SK-MEL-5 (cell line): ENCODE results near the gene RFX3. TPM values are rescaled to one million over a fixed set of nuclear protein-coding genes. Genes with fewer than 3 reads are reported as not detected.
A peak's percentile ranks its signal among the peaks of the same experiment; 100 is the strongest.

ENCODE experiments used
- DNase-seq: peaks from one replicate; pipeline ENCODE4 v3.0.0-alpha.2; 2016; ENCODE audit warnings: low read depth, low spot score
- in situ Hi-C: cut with HindIII; loops from 2 replicates; pipeline ENCODE4 v1.10.0; 2016; ENCODE audit warnings: low sequenced_read_pairs, high pct_unique_total_duplicates, low pct_unique_long_range_greater_than_20kb
- polyA plus RNA-seq, 2 experiments: library from polyadenylated mRNA; depleted of rRNA; stranded (reverse); fragments of >200 nt; gene quantifications; 2 replicates each; pipeline ENCODE4 v1.2.3, GENCODE V29; 2015
- total RNA-seq: library from RNA; depleted of rRNA; stranded (reverse); fragments of >200 nt; shearing (Covaris generic); gene quantifications from 2 replicates; pipeline ENCODE4 v1.2.3, GENCODE V29; 2014; rRNA removed

RFX3 gene
- 4.6 and 4.8 TPM in 2 replicates for total RNA-seq
- 1.9 and 2.9 TPM in 2 replicates for polyA plus RNA-seq (2015; cell fraction: cytosol; rRNA removed)
- 7.1 and 9.1 TPM in 2 replicates for polyA plus RNA-seq (2015; cell fraction: nucleus; rRNA removed)

- DNase-seq = peak; percentile 90
- in situ Hi-C loops = no loop called here
Observed at GRCh38 chr9:3525836-3526164, at the start of gene RFX3. Gene RFX3 (minus strand): TSS chr9:3526001. CDS start chr9:3395588, 130,413 bp downstream.

GRCh38 chr9:3571500-3571899, 45.7 kb upstream of the RFX3 start:
- no peak for DNase-seq
- in situ Hi-C loops = no loop called here

DNA sequence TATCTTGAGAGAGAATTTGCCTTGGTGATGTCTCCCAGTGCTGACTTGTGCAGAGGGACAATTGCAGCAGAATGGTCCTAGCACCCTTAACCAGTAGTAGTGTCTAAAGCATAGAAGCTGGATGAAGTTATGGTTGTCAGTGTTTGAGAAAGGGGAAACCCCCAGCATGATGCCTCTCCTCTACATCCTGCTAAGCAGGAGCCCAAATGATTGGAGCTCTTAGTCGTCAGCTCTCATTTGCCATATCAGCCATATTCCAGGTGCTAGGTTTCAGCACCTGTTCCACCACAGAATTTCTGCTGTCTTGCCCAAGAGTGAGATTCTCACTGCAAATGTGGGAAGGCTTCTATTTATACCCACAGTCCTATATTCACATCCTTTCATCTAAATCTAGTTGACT, 43.7 kb upstream of the RFX3 start:
- DNase-seq = no peak
- in situ Hi-C loops = no loop called here

DNA sequence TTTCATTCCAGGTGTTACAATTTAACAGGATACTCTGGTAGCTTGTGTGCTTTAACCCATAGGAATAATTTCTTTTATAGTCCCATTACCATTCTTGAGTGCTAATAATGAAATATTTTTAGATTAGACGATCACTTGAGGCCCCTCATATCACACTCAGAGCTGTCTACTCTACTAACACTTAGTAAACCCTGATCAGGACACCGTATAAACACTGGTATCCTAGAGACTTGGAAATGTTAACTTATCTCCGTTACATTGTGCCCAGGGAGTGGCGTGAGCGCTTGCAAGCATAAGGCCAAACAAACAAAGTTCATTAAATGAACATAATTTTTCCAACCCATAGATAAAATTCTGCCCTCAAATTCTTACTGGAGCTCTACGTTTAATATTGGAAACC, 42.2 kb upstream of the RFX3 start:
- in situ Hi-C loops = no loop called here
- no peak for DNase-seq

- DNase-seq = peak; percentile 11
- in situ Hi-C loops = no loop called here
Observed at GRCh38 chr9:3553076-3553765, 27.4 kb upstream of the RFX3 start.

DNA sequence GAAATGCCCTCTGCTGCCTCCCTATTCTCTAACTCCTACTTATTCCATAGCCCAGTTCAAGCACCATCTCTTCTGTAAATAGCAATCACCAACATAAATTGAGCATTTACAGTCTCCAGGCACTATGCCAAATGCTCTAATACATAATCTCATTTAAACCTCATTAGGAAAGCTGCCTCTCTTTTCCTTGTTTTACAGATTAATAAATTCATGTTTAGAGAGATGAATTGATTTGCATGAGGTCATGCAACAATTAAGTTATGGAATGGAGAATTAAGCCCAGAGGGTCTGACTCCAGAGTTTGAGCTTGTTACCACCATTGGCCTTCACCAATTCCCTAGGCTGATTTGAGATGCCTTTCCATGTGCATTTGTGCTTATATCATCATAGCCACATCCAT, 23.4 kb upstream of the RFX3 start:
- in situ Hi-C loops = no loop called here
- DNase-seq = no peak

DNA sequence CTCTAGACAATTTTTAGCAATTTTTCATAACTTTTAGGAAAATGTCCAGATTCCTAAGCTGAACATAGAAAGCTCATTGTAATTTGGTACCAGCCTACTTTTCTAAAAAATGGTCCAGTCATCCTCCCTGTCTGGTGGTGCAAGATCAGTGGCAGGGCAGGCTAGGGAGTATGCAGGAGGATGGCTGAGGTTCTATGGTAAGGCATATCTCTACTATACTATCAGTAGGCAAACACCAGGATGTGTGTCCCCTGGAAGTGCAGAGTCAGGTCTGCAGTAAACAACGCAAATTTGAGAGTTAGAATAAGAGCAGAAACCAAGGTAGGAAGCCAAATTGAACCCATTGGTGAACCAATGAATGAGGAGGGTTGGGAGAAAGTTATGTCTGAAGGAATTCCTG, 22.8 kb upstream of the RFX3 start:
- in situ Hi-C loops = no loop called here

DNA sequence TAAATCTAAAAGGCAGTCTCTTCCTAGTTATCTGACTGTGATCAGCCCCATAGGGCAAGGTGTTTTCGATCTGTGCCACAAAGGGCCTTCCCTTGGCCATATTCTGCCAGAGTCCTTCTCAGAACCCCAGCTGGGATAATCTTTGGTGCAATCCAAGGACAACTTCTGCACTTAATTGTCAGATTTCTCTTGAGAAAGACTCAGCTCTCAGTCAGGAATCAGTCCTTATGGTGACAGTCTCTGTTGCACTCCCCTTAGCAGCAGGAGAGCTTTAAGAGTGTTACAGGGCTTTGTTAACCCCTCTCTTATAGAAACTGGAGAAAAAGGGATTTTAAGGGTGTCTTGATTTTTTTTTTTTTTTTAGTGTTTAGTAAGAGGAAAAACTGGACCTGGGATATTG, 15.4 kb upstream of the RFX3 start:
- in situ Hi-C loops = no loop called here
- no peak for DNase-seq

More for the DNA sequence above, 22.8 kb upstream of the RFX3 start:
- no peak for DNase-seq

GRCh38 chr9:3534614-3535404, 9.0 kb upstream of the RFX3 start:
- DNase-seq = no peak
- in situ Hi-C loops = no loop called here

GRCh38 chr9:3532158-3532557, 6.4 kb upstream of the RFX3 start:
- in situ Hi-C loops = no loop called here
- no peak for DNase-seq

DNA sequence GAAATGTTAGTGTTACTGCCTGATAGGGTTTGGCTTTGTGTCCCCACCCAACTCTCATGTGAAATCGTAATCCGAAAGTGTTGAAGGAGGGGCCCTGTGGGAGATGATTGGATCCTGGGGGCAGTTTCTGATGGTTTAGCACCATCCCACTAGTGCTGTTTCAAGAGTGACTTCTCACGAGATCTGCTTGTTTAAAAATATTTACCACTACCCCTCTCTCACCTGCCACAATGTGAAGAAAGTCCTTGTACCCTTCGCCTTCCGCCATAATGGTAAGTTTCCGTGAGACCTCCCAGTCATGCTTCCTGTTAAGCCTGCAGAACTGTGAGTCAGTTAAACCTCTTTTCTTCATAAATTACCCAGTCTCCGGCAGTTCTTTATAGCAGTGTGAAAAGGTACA, 2.6 kb upstream of the RFX3 start:
- in situ Hi-C loops = no loop called here

GRCh38 chr9:3526997-3527940, 1.5 kb upstream of the RFX3 start:
- no peak for DNase-seq
- in situ Hi-C loops = no loop called here

More for the DNA sequence above, 2.6 kb upstream of the RFX3 start:
- DNase-seq = peak; percentile 36

DNA sequence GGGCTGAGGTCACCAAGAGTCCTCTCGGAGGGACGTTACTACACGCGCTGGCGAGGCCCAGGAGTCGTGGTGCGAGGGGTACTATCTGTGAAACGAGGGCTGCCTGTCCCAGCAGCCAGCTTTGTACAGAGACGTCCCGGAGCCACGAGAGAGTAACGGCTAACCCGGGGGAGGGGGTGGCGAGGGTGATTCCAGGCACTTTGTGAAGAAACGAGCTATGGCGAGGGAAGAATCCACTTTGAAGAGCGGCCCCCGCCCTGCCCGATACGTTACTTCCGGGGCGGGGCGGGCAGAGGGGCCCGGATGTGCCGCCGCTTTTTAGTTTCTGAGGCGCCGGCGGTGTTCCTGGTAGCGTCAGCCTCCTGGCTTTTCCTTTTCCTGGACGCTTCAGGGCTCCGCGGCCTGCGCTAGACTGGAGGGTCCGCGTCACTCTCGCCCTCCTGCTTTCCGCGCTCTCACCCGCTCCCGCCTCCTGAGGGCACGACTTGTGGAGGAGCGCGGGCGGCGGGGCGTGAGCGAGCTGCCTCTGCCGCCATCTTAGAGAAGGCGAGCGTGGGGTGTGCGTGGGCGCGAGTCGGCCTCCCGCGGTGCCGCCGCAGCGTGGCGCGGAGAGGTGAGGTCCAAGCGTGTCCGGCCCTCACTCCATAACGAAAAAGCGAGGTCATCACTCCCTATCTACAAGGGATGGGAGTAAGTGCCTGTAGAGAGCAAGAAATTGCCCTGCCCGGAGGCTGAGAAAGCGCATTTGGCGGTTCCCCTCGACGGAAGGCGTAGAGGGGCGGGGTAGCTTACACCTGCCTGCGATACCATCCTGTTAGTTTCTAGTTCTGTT, 580 bp upstream of the RFX3 start:
- in situ Hi-C loops = no loop called here
- DNase-seq = peak; percentile 81

GRCh38 chr9:3525096-3525835, 535 bp downstream of the RFX3 start:
- in situ Hi-C loops = no loop called here
- no peak for DNase-seq

DNA sequence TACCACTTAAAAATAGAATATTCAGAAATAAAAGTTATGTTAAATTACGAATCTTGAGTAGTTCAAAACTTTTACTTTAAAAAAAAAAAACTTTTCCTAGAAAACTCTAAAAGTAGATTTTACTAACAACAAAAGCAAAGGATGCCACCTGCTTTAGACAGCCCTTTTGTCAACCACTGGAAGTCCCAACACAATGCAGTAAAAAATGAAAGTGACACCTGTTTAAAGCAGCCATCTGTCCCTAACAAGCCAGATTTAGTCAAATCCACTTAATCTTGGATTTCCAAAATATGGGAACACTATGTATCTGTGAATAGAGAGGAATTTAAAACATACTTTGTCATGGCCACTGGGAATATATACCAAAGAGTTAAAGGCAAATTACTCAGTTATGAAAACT, 3.8 kb downstream of the RFX3 start:
- in situ Hi-C loops = no loop called here
- no peak for DNase-seq

DNA sequence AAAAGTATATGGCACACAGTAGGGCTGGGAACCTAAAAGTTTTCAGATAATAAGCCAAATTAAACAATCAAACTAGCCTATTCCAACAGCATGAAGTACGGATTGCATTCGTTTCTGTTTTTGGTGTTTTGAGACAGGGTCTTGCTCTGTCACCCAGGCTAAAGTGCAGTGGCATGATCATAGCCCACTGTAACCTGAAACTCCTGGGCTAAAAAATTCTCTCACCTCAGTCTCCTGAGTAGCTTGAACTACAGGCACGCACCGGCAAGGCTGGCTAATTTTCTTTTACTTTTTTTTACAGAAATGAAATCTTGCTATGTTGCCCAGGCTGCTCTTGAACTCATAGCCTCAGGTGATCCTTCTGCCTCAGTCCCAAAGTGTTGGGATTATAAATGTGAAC, 5.2 kb downstream of the RFX3 start:
- in situ Hi-C loops = no loop called here
- no peak for DNase-seq
